H9 (cell line): Measurements from ENCODE around the gene MPL. TPM values are rescaled to one million over a fixed set of nuclear protein-coding genes. Genes with fewer than 3 reads are reported as not detected.

ENCODE experiments used
- DNase-seq: peaks from one replicate; pipeline ENCODE4 v3.0.0-alpha.2; 2017
- H2AFZ ChIP-seq: one replicate; pipeline ENCODE4 v1.6.1; 2013; ENCODE audit warnings: mild to moderate bottlenecking, low read length, control low read depth, moderate library complexity
- H2AK5ac ChIP-seq: 2 replicates; pipeline ENCODE4 v1.6.1; 2013; ENCODE audit warnings: low read length, control low read depth, mixed read lengths; ENCODE audit not compliant: insufficient read length
- H2BK120ac ChIP-seq: one replicate; pipeline ENCODE4 v1.6.1; 2013; ENCODE audit warnings: low read depth, mild to moderate bottlenecking, low read length, control low read depth, inconsistent platforms; ENCODE audit not compliant: poor library complexity, severe bottlenecking
- H2BK12ac ChIP-seq: 2 replicates; pipeline ENCODE4 v1.6.1; 2013; ENCODE audit warnings: low read length, control low read depth, mixed read lengths, low read depth; ENCODE audit not compliant: insufficient read length
- H2BK15ac ChIP-seq: 2 replicates; pipeline ENCODE4 v1.6.1; 2013; ENCODE audit warnings: low read depth, low read length, control low read depth
- H2BK20ac ChIP-seq: one replicate; pipeline ENCODE4 v1.6.1; 2013; ENCODE audit warnings: low read depth, mild to moderate bottlenecking, low read length, control low read depth, inconsistent platforms; ENCODE audit not compliant: poor library complexity, severe bottlenecking
- H2BK5ac ChIP-seq: 2 replicates; pipeline ENCODE4 v1.6.1; 2013; ENCODE audit warnings: low read length, control low read depth, mixed read lengths; ENCODE audit not compliant: insufficient read length
- H3K14ac ChIP-seq: 2 replicates; pipeline ENCODE4 v1.6.1; 2013; ENCODE audit warnings: low read length, control low read depth; ENCODE audit not compliant: insufficient read depth
- H3K18ac ChIP-seq: 2 replicates; pipeline ENCODE4 v1.6.1; 2013; ENCODE audit warnings: low read depth, mild to moderate bottlenecking, mixed read lengths, low read length, control low read depth; ENCODE audit not compliant: insufficient read length
- H3K23ac ChIP-seq: 2 replicates; pipeline ENCODE4 v1.6.1; 2013; ENCODE audit warnings: low read length, control low read depth, mixed read lengths, low read depth; ENCODE audit not compliant: insufficient read length
- H3K23me2 ChIP-seq: 2 replicates; pipeline ENCODE4 v1.6.1; 2013; ENCODE audit warnings: low read depth, mild to moderate bottlenecking, mixed read lengths, low read length, control low read depth; ENCODE audit not compliant: insufficient read length, poor library complexity, severe bottlenecking
- H3K27ac ChIP-seq: 2 replicates; pipeline ENCODE4 v1.5.1; 2013; ENCODE audit warnings: low read length, control low read depth, mixed read lengths, low read depth; ENCODE audit not compliant: insufficient read length
- H3K27me3 ChIP-seq: 2 replicates; pipeline ENCODE4 v1.6.1; 2013; ENCODE audit warnings: low read length, control low read depth, inconsistent platforms; ENCODE audit not compliant: insufficient read depth
- H3K4ac ChIP-seq: 2 replicates; pipeline ENCODE4 v1.6.1; 2013; ENCODE audit warnings: low read depth, mild to moderate bottlenecking, control low read depth, inconsistent platforms, low read length, moderate library complexity
- H3K4me1 ChIP-seq: 2 replicates; pipeline ENCODE4 v1.6.1; 2013; ENCODE audit warnings: low read length, control low read depth, inconsistent platforms; ENCODE audit not compliant: insufficient read depth
- H3K4me2 ChIP-seq: 2 replicates; pipeline ENCODE4 v1.6.1; 2013; ENCODE audit warnings: low read length, control low read depth, mixed read lengths; ENCODE audit not compliant: insufficient read length, insufficient read depth
- H3K56ac ChIP-seq: 2 replicates; pipeline ENCODE4 v1.6.1; 2013; ENCODE audit warnings: low read depth, mild to moderate bottlenecking, mixed read lengths, low read length, control low read depth; ENCODE audit not compliant: insufficient read length
- H3K79me1 ChIP-seq: 2 replicates; pipeline ENCODE4 v1.6.1; 2013; ENCODE audit warnings: low read depth, mild to moderate bottlenecking, moderate library complexity, low read length, control low read depth, inconsistent platforms; ENCODE audit not compliant: insufficient read depth, poor library complexity, severe bottlenecking
- H3K79me2 ChIP-seq: 2 replicates; pipeline ENCODE4 v1.6.1; 2013; ENCODE audit warnings: low read length, control low read depth, inconsistent platforms; ENCODE audit not compliant: insufficient read depth
- H3K9ac ChIP-seq: 2 replicates; pipeline ENCODE4 v1.6.1; 2013; ENCODE audit warnings: low read length, control low read depth, mixed read lengths; ENCODE audit not compliant: insufficient read length; ENCODE audit errors: extremely low read depth
- H3K9me3 ChIP-seq: one replicate; pipeline ENCODE4 v1.6.1; 2013; ENCODE audit warnings: low read depth, low read length, inconsistent platforms; ENCODE audit not compliant: control insufficient read depth
- H3T11ph ChIP-seq: one replicate; pipeline ENCODE4 v1.6.1; 2013; ENCODE audit warnings: mild to moderate bottlenecking, low read length, control low read depth, inconsistent platforms
- H4K20me1 ChIP-seq: one replicate; pipeline ENCODE4 v1.6.1; 2013; ENCODE audit not compliant: control insufficient read depth, insufficient read length, insufficient read depth
- H4K5ac ChIP-seq: 2 replicates; pipeline ENCODE4 v1.6.1; 2013; ENCODE audit warnings: low read depth, mild to moderate bottlenecking, mixed read lengths, low read length, control low read depth; ENCODE audit not compliant: insufficient read length
- H4K8ac ChIP-seq: replicated peaks from 2 replicates; pipeline ENCODE4 v1.6.1; 2013; ENCODE audit warnings: low read length, control low read depth, mixed read lengths, low read depth; ENCODE audit not compliant: insufficient read length
- H4K91ac ChIP-seq: 2 replicates; pipeline ENCODE4 v1.6.1; 2013; ENCODE audit warnings: low read depth, mild to moderate bottlenecking, moderate library complexity, mixed read lengths, low read length, control low read depth; ENCODE audit not compliant: insufficient read length
- H3K27ac Mint-ChIP-seq, 3 experiments: 2 replicates in 2 of 3; 3 replicates in 1 of 3; pipeline ENCODE4 v1.8.0; 2020 to 2021; ENCODE audit warnings: mixed read lengths in 3 of 3, mild to moderate bottlenecking in 1 of 3, moderate library complexity in 1 of 3
- H3K27me3 Mint-ChIP-seq: 2 replicates; pipeline ENCODE4 v1.8.0; 2021; ENCODE audit warnings: low read depth, mild to moderate bottlenecking, moderate library complexity, mixed read lengths
- H3K36me3 Mint-ChIP-seq, 3 experiments: 2 replicates in 2 of 3; 3 replicates in 1 of 3; pipeline ENCODE4 v1.8.0; 2020 to 2021; ENCODE audit warnings: low read depth in 3 of 3, mixed read lengths in 3 of 3; ENCODE audit not compliant: insufficient read depth in 1 of 3
- H3K4me1 Mint-ChIP-seq, 2 experiments: 2 replicates each; pipeline ENCODE4 v1.8.0; 2020; ENCODE audit warnings: mixed read lengths in 2 of 2
- H3K4me3 Mint-ChIP-seq, 2 experiments: 2 replicates in 1 of 2; 3 replicates in 1 of 2; pipeline ENCODE4 v1.8.0; 2020 to 2021; ENCODE audit warnings: mild to moderate bottlenecking in 2 of 2, mixed read lengths in 2 of 2, moderate library complexity in 1 of 2
- H3K9me3 Mint-ChIP-seq, 2 experiments: 2 replicates in 1 of 2; 3 replicates in 1 of 2; pipeline ENCODE4 v1.8.0; 2020; ENCODE audit warnings: mild to moderate bottlenecking in 2 of 2, mixed read lengths in 2 of 2, moderate library complexity in 1 of 2
- WGBS: extraction: QIAGEN DNeasy Blood & Tissue Kit; methylation state at CpG from one replicate; pipeline ENCODE4 v1.1.7; 2013; ENCODE audit warnings: missing lambda C conversion rate, low lambda C conversion rate, mixed read lengths; ENCODE audit not compliant: insufficient read length; ENCODE audit errors: extremely low coverage; 5-methylcytosine and 5-hydroxymethylcytosine counted together
- total RNA-seq: library from RNA; stranded (reverse); gene quantifications from 2 replicates; pipeline ENCODE4 v1.2.1, GENCODE V29; 2021
- TF ChIP-seq, protein P1 (sequence below): fragments of 200-600 bp; sonication (generic); conservative IDR thresholded peaks from 3 replicates; pipeline ENCODE4 v1.8.0; 2021; ENCODE audit warnings: antibody characterized with exemption, mild to moderate bottlenecking

The MPL gene
- total RNA-seq, 1 experiment from 2014 or later, result not detected

DNA sequence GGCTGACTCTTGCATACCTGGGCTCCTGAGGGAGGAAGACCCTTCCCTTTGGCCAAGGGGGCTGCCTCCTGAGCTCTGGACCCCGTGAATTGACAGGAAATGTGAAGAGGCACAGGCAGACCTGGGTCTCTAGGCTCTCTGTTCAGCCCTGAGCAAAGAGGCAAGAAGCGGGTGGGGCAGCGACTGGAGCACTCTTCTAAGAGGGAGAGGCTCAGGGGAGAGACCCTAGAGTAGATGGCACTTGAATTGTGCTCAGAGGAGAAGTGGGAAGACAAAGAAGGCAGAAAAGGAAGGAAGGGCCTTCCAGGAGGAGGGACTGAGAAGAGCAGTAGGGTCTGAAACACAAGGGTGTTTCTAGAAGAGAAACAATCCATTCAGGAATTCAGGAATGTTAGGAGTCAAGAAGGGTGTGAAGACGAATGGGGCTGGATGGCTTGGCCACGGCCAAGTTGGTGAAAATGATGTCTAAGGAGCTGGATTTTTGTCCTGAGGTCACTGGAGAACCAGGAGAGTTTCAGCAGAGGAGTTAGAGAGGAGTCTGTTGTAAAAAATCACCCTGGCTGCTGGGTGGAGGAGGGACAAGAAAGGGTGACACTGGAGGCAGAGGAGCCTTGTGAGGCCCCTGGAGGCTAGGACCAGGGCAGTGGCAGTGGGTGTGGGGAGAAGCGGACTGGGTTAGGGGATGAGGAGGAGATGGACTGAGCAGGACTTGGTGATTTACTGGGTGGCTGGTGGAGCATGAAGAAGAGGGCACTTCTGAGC, 31.5 kb upstream of the MPL start:
- H2BK15ac ChIP-seq, result no peak overlapping the region
- Mint-ChIP-seq H3K4me1 (peaks cover 14 to 15% of the 10 kb centered on the region in 2 experiments; a peak in 3 of 4 replicates), H3K9me3 (no peaks in the 10 kb centered on the region), H3K36me3 (no peaks in the 10 kb centered on the region; a peak in 1 of 7 replicates), H3K4me3 (no peak overlapping the region; a peak in 1 of 5 replicates), H3K27ac (peak overlapping the region in 2 of 3 experiments; percentile 32 to 41; a peak in 2 of 7 replicates), H3K27me3 (peaks cover 19% of the 10 kb centered on the region)
- TF ChIP-seq, protein P1, sequence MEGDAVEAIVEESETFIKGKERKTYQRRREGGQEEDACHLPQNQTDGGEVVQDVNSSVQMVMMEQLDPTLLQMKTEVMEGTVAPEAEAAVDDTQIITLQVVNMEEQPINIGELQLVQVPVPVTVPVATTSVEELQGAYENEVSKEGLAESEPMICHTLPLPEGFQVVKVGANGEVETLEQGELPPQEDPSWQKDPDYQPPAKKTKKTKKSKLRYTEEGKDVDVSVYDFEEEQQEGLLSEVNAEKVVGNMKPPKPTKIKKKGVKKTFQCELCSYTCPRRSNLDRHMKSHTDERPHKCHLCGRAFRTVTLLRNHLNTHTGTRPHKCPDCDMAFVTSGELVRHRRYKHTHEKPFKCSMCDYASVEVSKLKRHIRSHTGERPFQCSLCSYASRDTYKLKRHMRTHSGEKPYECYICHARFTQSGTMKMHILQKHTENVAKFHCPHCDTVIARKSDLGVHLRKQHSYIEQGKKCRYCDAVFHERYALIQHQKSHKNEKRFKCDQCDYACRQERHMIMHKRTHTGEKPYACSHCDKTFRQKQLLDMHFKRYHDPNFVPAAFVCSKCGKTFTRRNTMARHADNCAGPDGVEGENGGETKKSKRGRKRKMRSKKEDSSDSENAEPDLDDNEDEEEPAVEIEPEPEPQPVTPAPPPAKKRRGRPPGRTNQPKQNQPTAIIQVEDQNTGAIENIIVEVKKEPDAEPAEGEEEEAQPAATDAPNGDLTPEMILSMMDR, result no peak
- no peaks in the 10 kb centered on the region for H3K4me1 ChIP-seq
- H4K91ac ChIP-seq, result no peak overlapping the region
- no peaks in the 10 kb centered on the region for H3K9me3 ChIP-seq
- H2BK12ac ChIP-seq, result no peak overlapping the region
- no peaks in the 10 kb centered on the region for H3K23me2 ChIP-seq
- no peak overlapping the region for H4K5ac ChIP-seq
- no peak overlapping the region for H3K27ac ChIP-seq
- WGBS, result no CpG with 5 or more reads among the region's 6 CpGs
- no peak overlapping the region for H3T11ph ChIP-seq
- no peak overlapping the region for H3K18ac ChIP-seq
- H4K20me1 ChIP-seq, result no peaks in the 10 kb centered on the region
- no peak overlapping the region for H3K4me2 ChIP-seq
- no peak overlapping the region for H3K4ac ChIP-seq
- no peak overlapping the region for H2AK5ac ChIP-seq
- no peak for DNase-seq
- no peak overlapping the region; the same call in 1 of the 2 replicates for H3K14ac ChIP-seq
- no peaks in the 10 kb centered on the region for H3K79me1 ChIP-seq
- H4K8ac ChIP-seq, result no peak overlapping the region
- H2AFZ ChIP-seq, result no peak overlapping the region
- H3K9ac ChIP-seq, result no peak overlapping the region
- H3K79me2 ChIP-seq, result no peaks in the 10 kb centered on the region
- H3K23ac ChIP-seq, result no peak overlapping the region
- no peak overlapping the region for H2BK120ac ChIP-seq
- no peaks in the 10 kb centered on the region for H3K27me3 ChIP-seq
- H2BK5ac ChIP-seq, result no peak overlapping the region
- no peak overlapping the region for H3K56ac ChIP-seq
- H2BK20ac ChIP-seq, result no peak overlapping the region
